A673 (cell line): ENCODE results near the gene CD69. TPM values are rescaled to one million over a fixed set of nuclear protein-coding genes. Genes with fewer than 3 reads are reported as not detected.

ENCODE experiments used
- BruUV-seq: library from RNA; stranded (reverse); fragments of 400-500 nt; replicated peaks from 2 replicates; lab custom pipeline; 2021; lab: Mats Ljungman, UMichigan
- CTCF ChIA-PET: fragments of 300-600 bp; sonication (Branson Sonifier 250); formaldehyde crosslinking; loops from one replicate; lab custom pipeline; 2022; ENCODE audit warnings: antibody characterized with exemption; lab: Charles Lee
- POLR2A ChIA-PET: fragments of 300-600 bp; sonication (Branson Sonifier 250); formaldehyde crosslinking; loops from one replicate; lab custom pipeline; 2022; ENCODE audit warnings: antibody characterized with exemption; ENCODE audit not compliant: low non-redundant PET; lab: Charles Lee
- DNase-seq: peaks from one replicate; pipeline ENCODE4 v3.0.0-alpha.2; 2015; ENCODE audit warnings: low spot score
- H3K27ac ChIP-seq: fragments of 200-600 bp; sonication (generic); 2 replicates; pipeline ENCODE4 v1.5.1; 2016; ENCODE audit warnings: mixed run types, low read depth, mild to moderate bottlenecking, mixed read lengths, antibody characterized with exemption, low read length; ENCODE audit not compliant: poor library complexity, severe bottlenecking
- H3K27me3 ChIP-seq: fragments of 200-600 bp; sonication (generic); replicated peaks from 2 replicates; pipeline ENCODE4 v1.6.1; 2017; ENCODE audit warnings: mixed run types, low read depth, mild to moderate bottlenecking, mixed read lengths, antibody characterized with exemption, low read length; ENCODE audit not compliant: insufficient read depth, poor library complexity
- H3K36me3 ChIP-seq: fragments of 200-600 bp; sonication (generic); 2 replicates; pipeline ENCODE4 v1.6.1; 2016; ENCODE audit warnings: mixed run types, mild to moderate bottlenecking, mixed read lengths, antibody characterized with exemption, low read length; ENCODE audit not compliant: insufficient read depth, poor library complexity, severe bottlenecking
- H3K4me1 ChIP-seq: fragments of 200-600 bp; sonication (generic); 2 replicates; pipeline ENCODE4 v1.6.1; 2017; ENCODE audit warnings: mixed run types, mild to moderate bottlenecking, mixed read lengths, antibody characterized with exemption, low read length; ENCODE audit not compliant: insufficient read depth, poor library complexity, severe bottlenecking
- H3K4me3 ChIP-seq: fragments of 200-600 bp; sonication (generic); 2 replicates; pipeline ENCODE4 v1.5.1; 2016; ENCODE audit warnings: low read depth, mixed run types, mild to moderate bottlenecking, mixed read lengths, low read length; ENCODE audit not compliant: poor library complexity, severe bottlenecking
- H3K9me3 ChIP-seq: fragments of 200-600 bp; sonication (generic); 2 replicates; pipeline ENCODE4 v1.6.1; 2016; ENCODE audit warnings: mixed run types, low read depth, mild to moderate bottlenecking, mixed read lengths, antibody characterized with exemption, low read length; ENCODE audit not compliant: poor library complexity, severe bottlenecking
- EZH2 ChIP-seq: fragments of 200-600 bp; sonication (generic); IDR thresholded peaks from 2 replicates; pipeline ENCODE4 v1.6.1; 2017; ENCODE audit warnings: borderline replicate concordance, low read depth, mild to moderate bottlenecking, mixed read lengths, antibody characterized with exemption, low read length; ENCODE audit not compliant: poor library complexity, severe bottlenecking
- intact Hi-C: fragments of 100-400 bp; cut with micrococcal nuclease; formaldehyde crosslinking; loops from one replicate; pipeline ENCODE4 v1.10.0; 2022; ENCODE audit not compliant: unreplicated experiment
- total RNA-seq: library from RNA; stranded (reverse); gene quantifications from 2 replicates; pipeline ENCODE4 v1.2.3, GENCODE V29; 2021
- TF ChIP-seq, protein P1 (sequence below): fragments of 300-800, 200-600 bp; sonication (generic); conservative IDR thresholded peaks from 2 replicates; pipeline ENCODE4 v1.5.1; 2017; ENCODE audit warnings: low read depth, mild to moderate bottlenecking, antibody characterized with exemption, low read length, moderate library complexity, mixed read lengths

CD69 gene
- total RNA-seq, 1 experiment from 2014 or later, result not detected

DNA sequence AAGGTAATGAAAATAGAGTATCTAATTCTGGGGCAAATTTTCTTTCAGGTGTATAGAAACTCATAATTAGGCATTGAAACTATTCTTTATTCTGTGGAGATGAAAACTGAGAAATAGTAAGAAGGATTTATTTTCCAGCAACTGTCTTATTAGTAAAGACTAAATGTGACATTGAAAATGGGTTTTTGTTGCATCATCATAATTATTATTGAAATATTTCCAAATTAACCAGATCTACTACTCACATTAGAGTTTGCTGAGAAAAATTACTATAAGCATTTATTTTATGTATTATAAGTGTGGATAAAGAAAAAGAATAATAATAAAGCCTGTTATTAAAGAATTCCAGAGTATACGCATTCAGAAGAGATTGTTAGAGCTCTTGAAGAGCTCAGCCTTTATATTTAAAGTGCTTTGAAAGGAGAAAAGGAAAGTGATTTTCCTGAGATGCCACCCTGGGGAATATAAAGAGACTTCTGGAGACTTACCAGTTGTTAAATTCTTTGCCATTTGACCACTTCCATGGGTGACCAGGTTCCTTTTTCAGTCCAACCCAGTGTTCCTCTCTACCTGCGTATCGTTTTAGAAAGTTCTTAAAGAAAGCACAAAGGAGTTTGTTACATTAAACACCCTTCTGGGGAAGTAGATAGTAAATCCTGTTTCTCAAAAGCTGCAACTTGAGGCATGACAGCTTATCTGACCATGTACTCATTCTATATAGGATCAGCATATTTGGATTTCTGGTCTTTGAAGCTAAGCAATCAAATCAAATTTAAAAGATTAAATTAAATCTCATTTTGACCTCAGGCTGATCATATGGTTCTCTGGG is 6.4 kb downstream of the CD69 start:
- ChIA-PET CTCF (no interaction called here), POLR2A (no interaction called here)
- no peaks in the 10 kb centered on the region for H3K9me3 ChIP-seq
- TF ChIP-seq, protein P1, sequence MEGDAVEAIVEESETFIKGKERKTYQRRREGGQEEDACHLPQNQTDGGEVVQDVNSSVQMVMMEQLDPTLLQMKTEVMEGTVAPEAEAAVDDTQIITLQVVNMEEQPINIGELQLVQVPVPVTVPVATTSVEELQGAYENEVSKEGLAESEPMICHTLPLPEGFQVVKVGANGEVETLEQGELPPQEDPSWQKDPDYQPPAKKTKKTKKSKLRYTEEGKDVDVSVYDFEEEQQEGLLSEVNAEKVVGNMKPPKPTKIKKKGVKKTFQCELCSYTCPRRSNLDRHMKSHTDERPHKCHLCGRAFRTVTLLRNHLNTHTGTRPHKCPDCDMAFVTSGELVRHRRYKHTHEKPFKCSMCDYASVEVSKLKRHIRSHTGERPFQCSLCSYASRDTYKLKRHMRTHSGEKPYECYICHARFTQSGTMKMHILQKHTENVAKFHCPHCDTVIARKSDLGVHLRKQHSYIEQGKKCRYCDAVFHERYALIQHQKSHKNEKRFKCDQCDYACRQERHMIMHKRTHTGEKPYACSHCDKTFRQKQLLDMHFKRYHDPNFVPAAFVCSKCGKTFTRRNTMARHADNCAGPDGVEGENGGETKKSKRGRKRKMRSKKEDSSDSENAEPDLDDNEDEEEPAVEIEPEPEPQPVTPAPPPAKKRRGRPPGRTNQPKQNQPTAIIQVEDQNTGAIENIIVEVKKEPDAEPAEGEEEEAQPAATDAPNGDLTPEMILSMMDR, result no peak
- no peak for TF ChIP-seq EZH2
- H3K36me3 ChIP-seq, result no peaks in the 10 kb centered on the region
- intact Hi-C loops, result loop anchor here (5.0 kb wide), 1 partner anchor 58 kb away; no protein-coding TSS in a partner anchor
- peaks cover 3% of the 10 kb centered on the region for H3K4me1 ChIP-seq
- no peaks in the 10 kb centered on the region for H3K27me3 ChIP-seq
- no peak for DNase-seq
- H3K27ac ChIP-seq, result no peak overlapping the region
- H3K4me3 ChIP-seq, result no peak overlapping the region
- BruUV-seq, result no TSS peak

DNA sequence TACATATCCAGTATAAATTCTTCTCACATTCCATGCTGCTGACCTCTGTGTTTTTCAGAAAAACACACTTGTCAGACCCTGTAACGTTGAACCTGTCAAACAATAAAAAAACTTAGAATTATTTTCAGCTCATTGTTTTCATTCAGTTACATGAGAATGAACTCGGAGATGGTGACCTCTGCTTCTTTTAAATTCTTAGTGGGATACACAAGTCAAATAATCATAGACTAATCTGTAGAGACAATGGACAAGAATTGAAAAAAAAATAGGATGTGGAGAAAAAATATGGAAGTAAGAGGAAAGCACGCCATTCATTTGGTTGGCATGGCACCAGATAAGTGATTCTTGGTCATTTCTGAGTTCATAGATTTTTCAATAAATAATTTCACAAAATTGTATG is 7.2 kb downstream of the CD69 start:
- CTCF ChIA-PET, result no interaction called here

DNA sequence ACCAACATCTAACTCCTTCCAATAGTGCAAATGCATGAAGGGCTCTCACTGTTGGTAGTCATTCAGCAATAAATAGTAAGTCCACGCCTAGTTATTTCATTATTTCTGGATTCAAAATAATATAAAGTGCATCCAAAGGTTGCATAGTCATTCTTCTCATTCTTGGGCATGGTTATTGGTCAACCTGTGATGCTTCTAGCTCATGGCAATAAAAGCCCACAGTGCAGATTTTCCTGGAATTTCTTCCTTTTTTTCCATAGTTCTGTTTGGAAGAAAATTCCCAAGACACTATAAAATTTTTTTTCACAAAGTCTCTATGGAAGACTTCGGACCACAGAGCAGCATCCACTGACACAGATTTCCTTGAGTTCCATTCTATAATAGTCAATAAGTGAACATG is 7.6 kb downstream of the CD69 start:
- BruUV-seq, result no TSS peak
- no peak for DNase-seq
- no peaks in the 10 kb centered on the region for H3K9me3 ChIP-seq
- H3K27ac ChIP-seq, result no peak overlapping the region
- H3K36me3 ChIP-seq, result no peaks in the 10 kb centered on the region
- H3K27me3 ChIP-seq, result no peaks in the 10 kb centered on the region
- intact Hi-C loops, result loop anchor here (5.0 kb wide), 1 partner anchor 59 kb away; no protein-coding TSS in a partner anchor
- POLR2A ChIA-PET, result no interaction called here
- H3K4me1 ChIP-seq, result peaks cover 3% of the 10 kb centered on the region
- TF ChIP-seq EZH2, result no peak
- TF ChIP-seq, protein P1, result no peak
- no peak overlapping the region for H3K4me3 ChIP-seq
- CTCF ChIA-PET, result no interaction called here

More for the DNA sequence above, 7.2 kb downstream of the CD69 start:
- no peaks in the 10 kb centered on the region for H3K27me3 ChIP-seq
- POLR2A ChIA-PET, result no interaction called here
- no peaks in the 10 kb centered on the region for H3K9me3 ChIP-seq
- BruUV-seq, result no TSS peak
- H3K4me1 ChIP-seq, result peaks cover 3% of the 10 kb centered on the region
- no peak overlapping the region for H3K4me3 ChIP-seq
- intact Hi-C loops, result loop anchor here (5.0 kb wide), 1 partner anchor 59 kb away; no protein-coding TSS in a partner anchor
- H3K27ac ChIP-seq, result no peak overlapping the region
- H3K36me3 ChIP-seq, result no peaks in the 10 kb centered on the region
- no peak for DNase-seq
- TF ChIP-seq, protein P1, result no peak
- no peak for TF ChIP-seq EZH2
